Psoas muscle (tissue), 8 donors: ENCODE results near the gene ATP2A3. TPM values are rescaled to one million over a fixed set of nuclear protein-coding genes. Genes with fewer than 3 reads are reported as not detected.
"Not testable (repeated sequence)": the region's sequence is repeated elsewhere in the genome, so short reads cannot be mapped to it uniquely, and the experiment has no call there.

Experiments used
- ATAC-seq, 4 donors: fragments of 200-7000 bp; cut with Tn5 transposase; one replicate each; pipeline ENCODE4 v1.9.1; 2020; ENCODE audit warnings: moderate library complexity in 3 of 4, mild to moderate bottlenecking in 2 of 4
- DNase-seq, 2 donors: peaks; one replicate each; pipeline ENCODE4 v3.0.0-alpha.2; 2020
- H3K27ac ChIP-seq: fragments of 200-600 bp; one replicate; pipeline ENCODE4 v1.8.0; 2022
- H3K27me3 ChIP-seq, 3 donors: fragments of 200-600 bp in 1 of 3; one replicate each; pipeline versions ENCODE4 v1.6.1 to v1.8.0; 2013 to 2022; ENCODE audit warnings: low read length in 2 of 3, mild to moderate bottlenecking in 2 of 3, moderate library complexity in 1 of 3; ENCODE audit not compliant: insufficient read depth in 3 of 3
- H3K36me3 ChIP-seq, 2 donors: fragments of 200-600 bp in 1 of 2; one replicate each; pipeline versions ENCODE4 v1.6.1 to v1.8.0; 2013 to 2022; ENCODE audit warnings: low read depth in 1 of 2, mild to moderate bottlenecking in 1 of 2, moderate library complexity in 1 of 2; ENCODE audit not compliant: insufficient read depth in 1 of 2
- H3K4me1 ChIP-seq: fragments of 200-600 bp; one replicate; pipeline ENCODE4 v1.8.0; 2022
- H3K4me3 ChIP-seq: fragments of 200-600 bp; one replicate; pipeline ENCODE4 v1.8.0; 2022; ENCODE audit warnings: mild to moderate bottlenecking
- H3K9me3 ChIP-seq: fragments of 200-600 bp; one replicate; pipeline ENCODE4 v1.8.0; 2022
- WGBS, 3 donors: extraction: QIAGEN DNeasy Blood & Tissue Kit; methylation state at CpG; one replicate each; pipeline versions ENCODE4 v1.1.6 to v1.1.7; 2013; 5-methylcytosine and 5-hydroxymethylcytosine counted together
- intact Hi-C, 2 donors: fragments of 100-400 bp; cut with DNase I; formaldehyde crosslinking; loops; one replicate each; pipeline versions ENCODE4 v1.11.0 to v1.14.2; 2022
- polyA plus RNA-seq, 3 donors: library from polyadenylated mRNA; stranded (reverse); fragments of 200-250 nt; gene quantifications; one replicate each; pipeline ENCODE4 v1.2.3, GENCODE V29; 2013
- total RNA-seq, 4 donors: library from RNA; stranded (reverse); fragmentation: NEBNext Ultra II Directional in 2 of 4; extraction: Animal tissue kit (Norgen Biotek cat#: 25700) in 2 of 4; gene quantifications; one replicate each; pipeline versions ENCODE4 v1.2.1 to v1.2.4, GENCODE V29; 2021 to 2023
- TF ChIP-seq, protein P1 (sequence below): fragments of 200-600 bp; IDR thresholded peaks from one replicate; pipeline ENCODE4 v1.8.0; 2022; ENCODE audit warnings: antibody characterized with exemption
- donor health status: healthy with polysubstance abuse.
- donor health status: DM: no; HTN: no; CAD: no; lungs with moderate emphysema.
- donor health status: Bipolar disorder and iron deficiency.
- donor health status: healthy.
- donor health status: DM: yes; HTN: yes; CAD: no.
- donor health status: DM: no; HTN: no; CAD: no.
- donor health status: DM: no; HTN: no; CAD: no.
- donor health status: DM: yes; HTN: yes; CAD: no.

Gene ATP2A3
- total and polyA plus RNA-seq, 7 donors = 1.2 to 3.8 (median 3.0) TPM

DNA sequence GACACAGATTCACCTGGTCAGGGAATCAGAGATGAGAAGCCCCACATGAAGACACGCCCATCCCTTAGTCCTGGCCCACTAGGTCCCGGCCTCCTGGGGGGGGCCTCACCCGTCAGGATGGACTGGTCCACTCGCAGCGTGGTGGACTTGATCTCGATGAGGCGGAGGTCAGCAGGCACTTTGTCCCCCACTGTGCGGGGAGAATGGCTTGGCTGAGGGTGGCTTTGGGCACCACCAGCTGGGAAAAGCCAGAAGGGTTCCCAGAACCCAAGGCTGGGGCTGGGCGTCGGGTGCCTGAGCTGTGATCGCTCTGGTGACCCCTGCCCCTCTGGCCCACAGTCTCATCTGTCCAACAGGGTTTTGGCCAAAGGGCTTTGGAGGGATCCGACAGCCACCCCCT is 13.7 kb downstream of the ATP2A3 start:
- no peak for ATAC-seq
- Histone ChIP-seq H3K9me3 (no peaks in the 10 kb centered on the region), H3K36me3 (no peaks in the 10 kb centered on the region), H3K27me3 (no peaks in the 10 kb centered on the region), H3K4me3 (no peak overlapping the region), H3K27ac (no peak overlapping the region), H3K4me1 (peaks cover 5% of the 10 kb centered on the region)
- no peak for DNase-seq
- TF ChIP-seq, protein P1, sequence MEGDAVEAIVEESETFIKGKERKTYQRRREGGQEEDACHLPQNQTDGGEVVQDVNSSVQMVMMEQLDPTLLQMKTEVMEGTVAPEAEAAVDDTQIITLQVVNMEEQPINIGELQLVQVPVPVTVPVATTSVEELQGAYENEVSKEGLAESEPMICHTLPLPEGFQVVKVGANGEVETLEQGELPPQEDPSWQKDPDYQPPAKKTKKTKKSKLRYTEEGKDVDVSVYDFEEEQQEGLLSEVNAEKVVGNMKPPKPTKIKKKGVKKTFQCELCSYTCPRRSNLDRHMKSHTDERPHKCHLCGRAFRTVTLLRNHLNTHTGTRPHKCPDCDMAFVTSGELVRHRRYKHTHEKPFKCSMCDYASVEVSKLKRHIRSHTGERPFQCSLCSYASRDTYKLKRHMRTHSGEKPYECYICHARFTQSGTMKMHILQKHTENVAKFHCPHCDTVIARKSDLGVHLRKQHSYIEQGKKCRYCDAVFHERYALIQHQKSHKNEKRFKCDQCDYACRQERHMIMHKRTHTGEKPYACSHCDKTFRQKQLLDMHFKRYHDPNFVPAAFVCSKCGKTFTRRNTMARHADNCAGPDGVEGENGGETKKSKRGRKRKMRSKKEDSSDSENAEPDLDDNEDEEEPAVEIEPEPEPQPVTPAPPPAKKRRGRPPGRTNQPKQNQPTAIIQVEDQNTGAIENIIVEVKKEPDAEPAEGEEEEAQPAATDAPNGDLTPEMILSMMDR = no peak
- 88 to 94% (median 89%) methylated on average over 12 of the region's 12 CpGs for WGBS, 3 donors
- intact Hi-C loops = no loop called here

DNA sequence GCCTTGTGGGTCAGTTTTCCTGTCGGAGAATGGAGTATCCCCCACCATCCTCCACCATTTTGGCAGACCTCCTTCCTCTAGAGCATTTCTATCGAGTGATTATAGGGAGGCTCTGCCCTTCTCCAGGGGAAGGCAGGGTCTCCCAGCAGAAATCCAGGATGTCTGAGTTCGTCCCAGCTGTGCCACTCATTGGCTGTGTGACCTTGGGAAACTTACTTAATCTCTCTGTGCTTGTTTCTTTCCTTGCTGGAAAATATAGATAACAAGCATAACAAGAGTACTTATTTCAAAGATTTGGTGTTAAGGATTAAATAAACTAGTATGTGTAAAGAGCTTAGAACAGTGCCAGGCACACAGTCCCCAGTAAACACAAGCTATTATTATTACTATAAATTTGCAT is 14.8 kb downstream of the ATP2A3 start:
- no peaks in the 10 kb centered on the region for H3K27me3 ChIP-seq
- DNase-seq (no peak), ATAC-seq (no peak)
- H3K36me3 ChIP-seq = no peaks in the 10 kb centered on the region
- H3K27ac ChIP-seq = no peak overlapping the region
- H3K4me3 ChIP-seq = no peak overlapping the region
- no peaks in the 10 kb centered on the region for H3K4me1 ChIP-seq
- intact Hi-C loops = no loop called here
- WGBS, 3 donors = 45 to 83% (median 77%) methylated on average over 3 of the region's 3 CpGs
- TF ChIP-seq, protein P1 = no peak
- H3K9me3 ChIP-seq = no peaks in the 10 kb centered on the region

DNA sequence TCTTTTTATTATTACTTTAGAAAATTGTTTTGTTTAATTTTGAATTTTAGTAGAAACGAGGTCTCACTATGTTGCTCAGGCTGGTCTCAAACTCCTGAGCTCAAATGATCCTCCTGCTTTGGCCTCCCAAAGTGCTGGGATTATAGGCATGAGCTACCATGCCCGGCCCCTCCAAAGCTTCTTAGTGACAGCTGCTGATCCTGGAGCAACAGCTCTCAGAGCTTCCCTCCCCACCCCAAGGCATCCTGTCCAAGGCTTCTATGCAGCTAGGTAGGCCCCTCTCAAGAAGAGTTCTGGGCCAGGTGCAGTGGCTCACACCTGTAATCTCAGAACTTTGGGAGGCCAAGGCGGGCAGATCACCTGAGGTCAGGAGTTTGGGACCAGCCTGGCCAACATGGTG is 15.7 kb downstream of the ATP2A3 start:
- WGBS, 3 donors = 88 to 94% (median 89%) methylated on average over 3 of the region's 3 CpGs
- ATAC-seq, H3K36me3 ChIP-seq, H3K27me3 ChIP-seq, DNase-seq, H3K27ac ChIP-seq, H3K4me1 ChIP-seq, H3K9me3 ChIP-seq, intact Hi-C loops, H3K4me3 ChIP-seq: not testable (repeated sequence)

DNA sequence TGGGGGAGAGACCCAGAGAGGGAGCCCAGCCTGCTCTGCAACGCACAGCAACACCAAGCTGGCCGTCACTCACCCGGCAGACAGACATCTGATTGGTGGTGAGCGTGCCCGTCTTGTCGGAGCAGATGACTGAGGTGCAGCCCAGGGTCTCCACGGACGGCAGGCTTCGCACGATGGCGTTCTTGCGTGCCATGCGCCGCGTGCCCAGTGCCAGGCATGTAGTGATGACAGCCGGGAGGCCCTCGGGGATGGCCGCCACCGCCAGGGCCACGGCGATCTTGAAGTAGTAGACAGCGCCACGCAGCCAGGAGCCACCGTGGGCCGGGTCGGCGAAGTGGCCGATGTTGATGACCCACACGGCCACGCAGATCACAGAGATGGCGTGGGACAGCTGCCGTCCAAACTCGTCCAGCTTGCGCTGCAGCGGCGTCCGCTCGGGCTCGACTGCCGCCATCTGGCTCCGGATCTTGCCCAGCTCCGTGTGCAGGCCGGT is 16.9 kb downstream of the ATP2A3 start:
- no peaks in the 10 kb centered on the region for H3K36me3 ChIP-seq
- H3K27ac ChIP-seq = no peak overlapping the region
- TF ChIP-seq, protein P1 = no peak
- H3K4me3 ChIP-seq = no peak overlapping the region
- ATAC-seq = no peak
- 89 to 91% (median 90%) methylated on average over 43 of the region's 43 CpGs for WGBS, 3 donors
- no peaks in the 10 kb centered on the region for H3K4me1 ChIP-seq
- intact Hi-C loops = no loop called here
- no peaks in the 10 kb centered on the region for H3K27me3 ChIP-seq
- no peak for DNase-seq
- H3K9me3 ChIP-seq = no peaks in the 10 kb centered on the region

DNA sequence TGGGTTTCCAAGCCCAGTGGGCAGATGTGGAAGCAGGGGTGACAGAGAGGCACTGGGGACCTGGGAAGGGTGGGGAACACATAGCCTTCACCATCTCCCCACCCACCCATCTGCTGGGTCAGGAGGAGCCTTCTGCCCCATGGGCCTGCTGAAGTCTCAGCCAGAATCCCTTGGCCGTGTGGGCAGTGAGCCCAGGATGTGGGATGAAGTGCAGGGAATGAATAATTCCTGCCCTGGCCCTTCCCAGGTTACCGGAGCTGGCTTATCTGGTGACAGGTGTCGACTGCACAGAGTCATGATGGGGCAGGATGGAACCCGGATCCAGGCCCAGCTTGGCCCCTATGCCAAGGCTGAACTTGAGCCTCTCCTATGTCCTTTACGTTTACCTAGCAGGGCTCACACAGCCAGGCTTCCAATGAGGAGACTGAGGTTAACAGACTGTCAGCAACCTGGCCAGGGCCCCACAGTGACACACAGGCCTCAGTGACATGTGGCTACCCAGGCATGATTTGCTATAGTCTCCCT is 17.5 kb downstream of the ATP2A3 start:
- 34 to 53% (median 47%) methylated on average over 5 of the region's 5 CpGs for WGBS, 3 donors

More for the DNA sequence above, 17.5 kb downstream of the ATP2A3 start:
- Histone ChIP-seq H3K36me3 (no peaks in the 10 kb centered on the region), H3K9me3 (no peaks in the 10 kb centered on the region), H3K27me3 (no peaks in the 10 kb centered on the region), H3K4me3 (no peak overlapping the region), H3K27ac (no peak overlapping the region), H3K4me1 (no peaks in the 10 kb centered on the region)
- no peak for DNase-seq
- intact Hi-C loops = no loop called here
- ATAC-seq = no peak
- TF ChIP-seq, protein P1 = no peak
